ENCODE results near the gene PROC.

DNA sequence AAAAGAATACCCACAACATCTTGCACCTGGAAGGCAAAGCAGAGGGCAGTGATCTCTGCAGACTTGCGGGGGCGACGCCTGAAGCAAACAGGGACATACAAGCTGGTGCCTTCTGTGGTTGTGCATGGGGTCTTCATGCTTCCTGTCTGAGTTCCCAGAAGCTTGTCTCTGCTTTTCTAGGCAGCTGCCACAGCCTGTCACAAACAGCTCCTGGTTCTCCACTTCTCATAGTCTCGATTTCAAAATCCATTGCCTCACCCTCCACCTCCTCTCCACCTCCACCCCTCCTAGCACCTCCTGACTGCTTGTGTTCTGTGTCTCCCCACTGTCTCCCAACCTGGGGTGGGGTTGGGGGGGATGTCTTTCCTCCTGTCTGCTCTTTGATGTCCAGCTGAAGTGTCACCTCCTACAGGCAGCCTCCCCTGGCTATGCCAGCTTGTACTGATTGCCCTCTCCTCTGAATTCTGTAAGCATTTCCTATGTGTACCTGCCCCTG, 1.7 kb upstream of the PROC start:
- TF ChIP-seq, protein P1, sequence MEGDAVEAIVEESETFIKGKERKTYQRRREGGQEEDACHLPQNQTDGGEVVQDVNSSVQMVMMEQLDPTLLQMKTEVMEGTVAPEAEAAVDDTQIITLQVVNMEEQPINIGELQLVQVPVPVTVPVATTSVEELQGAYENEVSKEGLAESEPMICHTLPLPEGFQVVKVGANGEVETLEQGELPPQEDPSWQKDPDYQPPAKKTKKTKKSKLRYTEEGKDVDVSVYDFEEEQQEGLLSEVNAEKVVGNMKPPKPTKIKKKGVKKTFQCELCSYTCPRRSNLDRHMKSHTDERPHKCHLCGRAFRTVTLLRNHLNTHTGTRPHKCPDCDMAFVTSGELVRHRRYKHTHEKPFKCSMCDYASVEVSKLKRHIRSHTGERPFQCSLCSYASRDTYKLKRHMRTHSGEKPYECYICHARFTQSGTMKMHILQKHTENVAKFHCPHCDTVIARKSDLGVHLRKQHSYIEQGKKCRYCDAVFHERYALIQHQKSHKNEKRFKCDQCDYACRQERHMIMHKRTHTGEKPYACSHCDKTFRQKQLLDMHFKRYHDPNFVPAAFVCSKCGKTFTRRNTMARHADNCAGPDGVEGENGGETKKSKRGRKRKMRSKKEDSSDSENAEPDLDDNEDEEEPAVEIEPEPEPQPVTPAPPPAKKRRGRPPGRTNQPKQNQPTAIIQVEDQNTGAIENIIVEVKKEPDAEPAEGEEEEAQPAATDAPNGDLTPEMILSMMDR (IDR thresholded peaks at IDR 0.05; ENCODE audit: borderline replicate concordance, extremely low read depth, low read length, poor library complexity, severe bottlenecking): peak; percentile 6
- no peak for TF ChIP-seq EZH2 (IDR thresholded peaks at IDR 0.05; ENCODE audit: borderline replicate concordance, low read depth, low read length, severe bottlenecking)

Measured in DND-41 (cell line).